GM18519 (cell line): ENCODE measurements around the gene RGSL1.

Experiments used
- ATAC-seq: cut with Tn5 transposase; IDR thresholded peaks from one replicate; pipeline ENCODE4 v1.9.1; 2021; ENCODE audit warnings: mild to moderate bottlenecking, moderate library complexity; ENCODE audit not compliant: unreplicated experiment, low FRiP score

Gene RGSL1

DNA sequence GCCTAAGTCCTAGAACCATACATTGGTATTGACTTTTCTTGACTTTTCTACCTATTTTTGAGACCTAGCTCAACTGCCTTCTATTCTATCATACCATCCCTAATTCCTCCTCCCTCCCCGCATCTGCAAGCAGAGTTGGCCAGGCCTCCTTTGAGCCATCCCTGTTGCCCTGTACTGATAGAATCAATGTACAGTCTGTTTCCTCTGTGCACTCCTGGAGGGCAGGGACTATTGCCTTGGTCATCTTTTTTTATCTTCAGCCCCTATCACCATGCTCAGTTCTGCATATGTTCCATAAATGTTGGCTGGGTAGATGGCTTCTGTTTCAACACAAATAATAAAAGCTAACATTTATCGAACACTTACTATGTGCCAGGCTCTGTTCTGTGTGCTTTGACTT lies 158.3 kb downstream of the RGSL1 start:
- ATAC-seq: no peak

DNA sequence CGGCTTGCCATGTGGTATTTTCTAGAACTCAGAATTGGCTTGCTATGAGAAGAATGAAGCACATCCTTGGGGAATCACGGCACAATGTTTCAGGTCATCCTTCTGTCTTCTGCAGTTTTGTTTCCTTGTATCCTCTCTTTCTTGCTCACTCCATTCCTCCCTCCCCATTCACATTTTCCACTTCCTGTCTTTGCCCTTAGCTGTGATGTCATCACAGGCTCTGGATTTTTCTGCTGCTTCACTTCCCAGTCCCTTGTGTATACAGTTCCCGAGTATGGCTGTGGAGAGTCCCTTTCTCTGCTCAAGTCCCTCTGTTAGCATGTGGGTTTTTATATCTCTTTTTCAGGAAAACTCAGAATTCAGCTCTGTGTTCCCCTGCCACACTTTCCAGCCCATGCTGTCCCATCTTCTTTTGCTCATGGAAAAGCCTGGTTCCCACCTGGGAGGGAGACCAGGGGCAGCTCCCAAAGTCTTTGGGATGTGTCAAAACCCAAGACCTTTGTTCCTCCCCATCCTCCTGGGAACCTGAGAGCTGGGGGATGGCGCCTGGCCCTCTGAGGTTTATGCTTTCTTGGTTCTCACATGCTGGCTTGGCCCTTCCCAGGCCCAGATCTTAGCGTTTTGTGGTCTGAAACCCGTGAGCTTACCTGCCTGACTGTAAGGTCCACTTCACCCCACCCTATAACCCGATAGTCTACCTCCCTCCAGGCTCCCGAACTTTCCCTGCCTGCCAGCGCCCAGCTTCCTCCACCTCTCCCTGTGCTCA lies 159.1 kb downstream of the RGSL1 start:
- no peak for ATAC-seq
